ENCODE measurements around the gene CLN3.

DNA sequence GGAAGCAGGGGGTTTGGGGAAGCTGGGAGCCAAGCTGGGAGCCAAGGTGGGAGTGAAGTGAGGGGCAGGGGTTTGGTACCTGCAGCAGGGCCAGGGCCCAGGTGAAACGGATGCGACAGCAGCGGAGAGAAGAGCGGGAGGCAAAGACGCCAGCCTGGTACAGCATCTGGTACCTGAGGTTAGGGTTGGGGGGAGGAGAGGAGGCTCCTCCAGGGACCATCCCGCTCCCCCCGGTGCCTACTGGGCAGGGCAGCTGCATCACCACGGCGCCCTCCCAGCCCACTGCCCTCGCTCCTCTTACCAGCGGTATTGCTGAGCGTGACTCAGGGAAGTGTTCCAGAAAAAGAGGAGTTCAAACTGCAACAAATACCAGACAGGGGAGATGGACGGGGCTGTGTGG lies 9.8 kb downstream of the CLN3 start:
- TF ChIP-seq, protein P1, sequence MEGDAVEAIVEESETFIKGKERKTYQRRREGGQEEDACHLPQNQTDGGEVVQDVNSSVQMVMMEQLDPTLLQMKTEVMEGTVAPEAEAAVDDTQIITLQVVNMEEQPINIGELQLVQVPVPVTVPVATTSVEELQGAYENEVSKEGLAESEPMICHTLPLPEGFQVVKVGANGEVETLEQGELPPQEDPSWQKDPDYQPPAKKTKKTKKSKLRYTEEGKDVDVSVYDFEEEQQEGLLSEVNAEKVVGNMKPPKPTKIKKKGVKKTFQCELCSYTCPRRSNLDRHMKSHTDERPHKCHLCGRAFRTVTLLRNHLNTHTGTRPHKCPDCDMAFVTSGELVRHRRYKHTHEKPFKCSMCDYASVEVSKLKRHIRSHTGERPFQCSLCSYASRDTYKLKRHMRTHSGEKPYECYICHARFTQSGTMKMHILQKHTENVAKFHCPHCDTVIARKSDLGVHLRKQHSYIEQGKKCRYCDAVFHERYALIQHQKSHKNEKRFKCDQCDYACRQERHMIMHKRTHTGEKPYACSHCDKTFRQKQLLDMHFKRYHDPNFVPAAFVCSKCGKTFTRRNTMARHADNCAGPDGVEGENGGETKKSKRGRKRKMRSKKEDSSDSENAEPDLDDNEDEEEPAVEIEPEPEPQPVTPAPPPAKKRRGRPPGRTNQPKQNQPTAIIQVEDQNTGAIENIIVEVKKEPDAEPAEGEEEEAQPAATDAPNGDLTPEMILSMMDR (IDR thresholded peaks at IDR 0.05; ENCODE audit: insufficient read depth, low read length, poor library complexity, severe bottlenecking): no peak
- TF ChIP-seq EZH2phosphoT487 (conservative IDR thresholded peaks at IDR 0.05; ENCODE audit: low read length): no peak

All from SU-DHL-6 (cell line).